Panc1 (cell line): ENCODE data around the gene GNG4. TPM values are rescaled to one million over a fixed set of nuclear protein-coding genes. Genes with fewer than 3 reads are reported as not detected.

Experiments used
- ATAC-seq: fragments of 200-7000 bp; cut with Tn5 transposase; 2 replicates; pipeline ENCODE4 v1.9.1; 2020; ENCODE audit warnings: mild to moderate bottlenecking, moderate library complexity
- BruUV-seq: library from RNA; stranded (reverse); fragments of 400-500 nt; replicated peaks from 2 replicates; lab custom pipeline; 2021; lab: Mats Ljungman, UMichigan
- CTCF ChIA-PET: fragments of 300-600 bp; sonication (Branson Sonifier 250); formaldehyde crosslinking; loops from one replicate; lab custom pipeline; 2022; ENCODE audit warnings: antibody characterized with exemption; lab: Charles Lee
- POLR2A ChIA-PET: fragments of 300-600 bp; sonication (Branson Sonifier 250); formaldehyde crosslinking; loops from one replicate; lab custom pipeline; 2022; ENCODE audit warnings: antibody characterized with exemption; lab: Charles Lee
- DNase-seq: peaks from one replicate; pipeline ENCODE4 v3.0.0-alpha.2; 2010; ENCODE audit warnings: low read depth, low spot score
- H3K27ac ChIP-seq: 2 replicates; pipeline ENCODE4 v1.5.1; 2011; ENCODE audit warnings: mild to moderate bottlenecking, low read length, inconsistent platforms
- H3K27me3 ChIP-seq: fragments of 200-500 bp; sonication (Bioruptor generic); 2 replicates; pipeline ENCODE4 v1.6.0; 2014; ENCODE audit warnings: low read length, inconsistent platforms; ENCODE audit not compliant: control insufficient read depth, insufficient read depth
- H3K36me3 ChIP-seq: fragments of 200-500 bp; sonication (Bioruptor generic); 2 replicates; pipeline ENCODE4 v1.5.1; 2014; ENCODE audit warnings: inconsistent platforms, mild to moderate bottlenecking, low read length, moderate library complexity; ENCODE audit not compliant: control insufficient read depth, insufficient read depth
- H3K4me1 ChIP-seq: 2 replicates; pipeline ENCODE4 v1.5.1; 2011; ENCODE audit warnings: inconsistent platforms, mild to moderate bottlenecking, low read length, moderate library complexity; ENCODE audit not compliant: control insufficient read depth, insufficient read depth
- H3K4me3 ChIP-seq, 2 experiments: 2 replicates each; pipeline ENCODE4 v1.5.1; 2011 to 2012; ENCODE audit warnings: low read depth in 2 of 2, low read length in 2 of 2, mild to moderate bottlenecking in 2 of 2, inconsistent platforms in 1 of 2, moderate library complexity in 1 of 2
- H3K9me3 ChIP-seq: fragments of 200-500 bp; sonication (Bioruptor generic); 2 replicates; pipeline ENCODE4 v1.5.1; 2014; ENCODE audit warnings: low read depth, mild to moderate bottlenecking, inconsistent platforms, low read length, moderate library complexity; ENCODE audit not compliant: control insufficient read depth, insufficient read depth
- CTCF ChIP-seq: fragments of 450-650 bp; IDR thresholded peaks from 2 replicates; pipeline ENCODE4 v1.5.1; 2017; ENCODE audit warnings: mild to moderate bottlenecking
- POLR2AphosphoS5 ChIP-seq: IDR thresholded peaks from 2 replicates; pipeline ENCODE4 v1.6.1; 2012; ENCODE audit warnings: mild to moderate bottlenecking, low read depth, low read length, moderate library complexity
- REST ChIP-seq, 2 experiments: IDR thresholded peaks; 2 replicates each; pipeline ENCODE4 v1.6.1; 2011 to 2012; ENCODE audit warnings: low read depth in 2 of 2, control low read depth in 1 of 2, low read length in 1 of 2, mild to moderate bottlenecking in 1 of 2, moderate library complexity in 1 of 2; ENCODE audit not compliant: insufficient read depth in 1 of 2
- SIN3A ChIP-seq: IDR thresholded peaks from 2 replicates; pipeline ENCODE4 v1.6.1; 2012; ENCODE audit warnings: low read depth, mild to moderate bottlenecking, low read length, moderate library complexity, borderline replicate concordance; ENCODE audit not compliant: insufficient read depth
- TCF7L2 ChIP-seq: IDR thresholded peaks from 2 replicates; pipeline ENCODE4 v1.6.1; 2011; ENCODE audit warnings: mild to moderate bottlenecking, low read depth, low read length, inconsistent platforms
- in situ Hi-C: cut with HindIII; loops from 2 replicates; pipeline ENCODE4 v1.10.0; 2016; ENCODE audit warnings: low sequenced_read_pairs, low pct_unique_long_range_greater_than_20kb
- intact Hi-C: fragments of 100-400 bp; cut with micrococcal nuclease; formaldehyde crosslinking; loops from one replicate; pipeline ENCODE4 v1.10.0; 2022; ENCODE audit not compliant: unreplicated experiment
- total RNA-seq: library from RNA; stranded (reverse); gene quantifications from one replicate; pipeline ENCODE4 v1.2.1, GENCODE V29; 2021; ENCODE audit not compliant: unreplicated experiment

GNG4 gene
- total RNA-seq, 1 experiment from 2014 or later = 1.1 TPM

GRCh38 chr1:235617140-235617539 is 32.4 kb downstream of the GNG4 start:
- no TSS peak for BruUV-seq

GRCh38 chr1:235614442-235614954 is 35.1 kb downstream of the GNG4 start:
- ChIA-PET CTCF (no interaction called here), POLR2A (no interaction called here)
- Histone ChIP-seq H3K4me1 (no peaks in the 10 kb centered on the region), H3K9me3 (no peaks in the 10 kb centered on the region), H3K27ac (no peak overlapping the region), H3K36me3 (no peaks in the 10 kb centered on the region), H3K27me3 (no peaks in the 10 kb centered on the region), H3K4me3 (no peak overlapping the region)
- no peak; the same call in 1 of the 2 replicates for ATAC-seq
- TF ChIP-seq POLR2AphosphoS5 (no peak), REST (IDR thresholded peaks at IDR 0.05; ENCODE audit: insufficient read depth in 1 of 2, low read depth in 2 of 2, low read length in 1 of 2) (no peak), CTCF (no peak), TCF7L2 (no peak), SIN3A (no peak)
- intact Hi-C loops (no loop called here), in situ Hi-C loops (no loop called here)
- no peak for DNase-seq
- BruUV-seq = no TSS peak

More at GRCh38 chr1:235617140-235617539, 32.4 kb downstream of the GNG4 start:
- ATAC-seq (no peak), DNase-seq (no peak)
- Histone ChIP-seq H3K4me3 (no peak overlapping the region), H3K36me3 (no peaks in the 10 kb centered on the region), H3K27ac (no peak overlapping the region), H3K4me1 (no peaks in the 10 kb centered on the region), H3K9me3 (no peaks in the 10 kb centered on the region), H3K27me3 (no peaks in the 10 kb centered on the region)
- TF ChIP-seq TCF7L2 (no peak), REST (IDR thresholded peaks at IDR 0.05; ENCODE audit: insufficient read depth in 1 of 2, low read depth in 2 of 2, low read length in 1 of 2) (no peak), SIN3A (no peak), CTCF (no peak), POLR2AphosphoS5 (no peak)
- intact Hi-C loops (no loop called here), in situ Hi-C loops (no loop called here)
- CTCF ChIA-PET = interaction anchor here (0.6 kb wide), 1 partner anchor 496 kb away, joined by 4 read pairs; no protein-coding TSS in a partner anchor
- POLR2A ChIA-PET = no interaction called here
